ENCODE data around the gene PPP2R1B.
"Not testable (repeated sequence)": the region's sequence is repeated elsewhere in the genome, so short reads cannot be mapped to it uniquely, and the experiment has no call there.

The PPP2R1B gene

GRCh38 chr11:111765984-111766833 lies at the start of gene PPP2R1B:
TSS of gene PPP2R1B (minus strand) at chr11:111766389. CDS start at chr11:111766361, 28 bp downstream.
- DNase-seq (ENCODE audit: low spot score): peak; percentile 82

GRCh38 chr11:111815489-111815888 lies 49.3 kb upstream of the PPP2R1B start:
- DNase-seq (ENCODE audit: low spot score): peak; percentile 14

GRCh38 chr11:111814557-111815320 lies 48.5 kb upstream of the PPP2R1B start:
- DNase-seq (ENCODE audit: low spot score): no peak

GRCh38 chr11:111814106-111814505 lies 47.9 kb upstream of the PPP2R1B start:
- no peak for DNase-seq (ENCODE audit: low spot score)

- no peak for DNase-seq (ENCODE audit: low spot score)
Observed at GRCh38 chr11:111812211-111812610, 46.0 kb upstream of the PPP2R1B start.

GRCh38 chr11:111811445-111811844 lies 45.3 kb upstream of the PPP2R1B start:
- DNase-seq (ENCODE audit: low spot score): no peak

- no peak for DNase-seq (ENCODE audit: low spot score)
Observed at GRCh38 chr11:111808834-111809233, 42.6 kb upstream of the PPP2R1B start.

- DNase-seq (ENCODE audit: low spot score): no peak
Observed at GRCh38 chr11:111808063-111808588, 41.9 kb upstream of the PPP2R1B start.

- no peak for DNase-seq (ENCODE audit: low spot score)
Observed at GRCh38 chr11:111807076-111807475, 40.9 kb upstream of the PPP2R1B start.

- no peak for DNase-seq (ENCODE audit: low spot score)
Observed at GRCh38 chr11:111801135-111801534, 34.9 kb upstream of the PPP2R1B start.

GRCh38 chr11:111798279-111798678 lies 32.1 kb upstream of the PPP2R1B start:
- DNase-seq (ENCODE audit: low spot score): no peak

GRCh38 chr11:111797145-111797581 lies 31.0 kb upstream of the PPP2R1B start:
- peak; percentile 18 for DNase-seq (ENCODE audit: low spot score)

- no peak for DNase-seq (ENCODE audit: low spot score)
Observed at GRCh38 chr11:111796696-111797095, 30.5 kb upstream of the PPP2R1B start.

GRCh38 chr11:111795334-111795985 lies 29.3 kb upstream of the PPP2R1B start:
- no peak for DNase-seq (ENCODE audit: low spot score)

- no peak for DNase-seq (ENCODE audit: low spot score)
Observed at GRCh38 chr11:111793863-111794262, 27.7 kb upstream of the PPP2R1B start.

GRCh38 chr11:111792955-111793500 lies 26.8 kb upstream of the PPP2R1B start:
- no peak for DNase-seq (ENCODE audit: low spot score)

GRCh38 chr11:111792314-111792713 lies 26.1 kb upstream of the PPP2R1B start:
- no peak for DNase-seq (ENCODE audit: low spot score)

GRCh38 chr11:111788464-111788863 lies 22.3 kb upstream of the PPP2R1B start:
- no peak for DNase-seq (ENCODE audit: low spot score)

GRCh38 chr11:111788051-111788450 lies 21.9 kb upstream of the PPP2R1B start:
- DNase-seq (ENCODE audit: low spot score): no peak

GRCh38 chr11:111785886-111786412 lies 19.8 kb upstream of the PPP2R1B start:
- DNase-seq (ENCODE audit: low spot score): no peak

GRCh38 chr11:111785076-111785475 lies 18.9 kb upstream of the PPP2R1B start:
- DNase-seq (ENCODE audit: low spot score): no peak

- not testable (repeated sequence) for DNase-seq (ENCODE audit: low spot score)
Observed at GRCh38 chr11:111784311-111784710, 18.1 kb upstream of the PPP2R1B start.

Measured in LoVo (cell line).